ENCODE measurements around the gene CRYGB.
"Not testable (repeated sequence)": the region's sequence is repeated elsewhere in the genome, so short reads cannot be mapped to it uniquely, and the experiment has no call there.

Gene CRYGB

DNA sequence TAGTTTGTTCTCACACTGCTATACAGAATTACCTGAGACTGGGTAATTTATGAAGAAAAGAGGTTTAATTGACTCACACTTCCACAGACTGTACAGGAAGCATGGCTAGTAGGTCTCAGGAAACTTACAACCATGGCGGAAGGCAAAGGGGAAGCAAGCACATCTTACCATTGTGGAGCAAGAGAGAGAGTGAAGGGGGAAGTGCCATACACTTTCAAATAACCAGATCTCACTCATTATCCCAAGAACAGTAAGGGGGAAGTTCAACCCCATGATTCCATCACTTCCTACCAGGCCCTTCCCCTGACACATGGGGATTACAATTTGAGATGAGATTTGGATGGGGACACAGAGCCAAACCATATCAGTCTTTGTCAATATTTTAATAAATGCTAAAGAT is 5.0 kb upstream of the CRYGB start:
- in situ Hi-C loops (cut with MboI; ENCODE audit: low sequenced_read_pairs), result no loop called here

DNA sequence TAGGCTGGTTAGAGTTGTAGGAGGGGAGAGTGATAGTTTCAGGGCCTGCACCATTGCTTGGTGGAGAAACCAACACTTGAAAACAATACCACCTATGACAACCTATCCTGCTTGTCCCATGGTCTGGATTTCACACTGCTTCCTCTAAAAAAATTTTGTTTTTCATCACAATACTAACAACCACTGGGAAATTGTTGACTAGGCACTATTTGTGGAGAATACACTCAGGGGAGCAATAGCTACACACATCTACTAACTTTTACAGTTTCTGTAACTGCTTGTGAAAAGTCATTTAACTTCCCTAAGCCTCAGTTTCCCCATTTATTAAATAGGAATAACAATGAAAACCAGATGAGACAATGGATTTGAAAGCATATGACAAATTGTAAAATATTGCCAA is 4.1 kb upstream of the CRYGB start:
- in situ Hi-C loops (cut with MboI; ENCODE audit: low sequenced_read_pairs), result no loop called here

- in situ Hi-C loops (cut with MboI; ENCODE audit: low sequenced_read_pairs), result no loop called here
Observed at GRCh38 chr2:208148803-208149202, 2.8 kb upstream of the CRYGB start.

- in situ Hi-C loops (cut with MboI; ENCODE audit: low sequenced_read_pairs), result no loop called here
Observed at GRCh38 chr2:208147759-208148158, 1.8 kb upstream of the CRYGB start.

DNA sequence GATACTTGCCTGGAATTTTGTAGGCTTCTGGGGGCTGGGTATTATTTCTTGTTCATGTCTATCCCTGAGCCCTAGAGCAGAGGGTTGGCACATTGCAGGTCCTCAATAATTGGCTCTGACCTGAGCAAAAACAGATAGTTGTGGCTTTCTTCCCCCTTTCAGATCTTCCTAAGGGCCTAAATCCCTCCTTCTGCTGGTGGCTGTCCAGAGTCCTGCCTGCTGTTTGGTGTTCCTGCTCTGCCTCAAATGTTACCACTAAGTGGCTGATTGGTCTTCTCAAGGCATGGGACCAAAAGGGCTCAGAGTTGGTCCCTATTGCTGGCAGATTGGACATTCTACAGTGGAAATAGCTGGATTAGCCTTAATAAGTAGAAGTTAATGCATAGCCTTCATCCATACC is 1.1 kb upstream of the CRYGB start:
- in situ Hi-C loops (cut with MboI; ENCODE audit: low sequenced_read_pairs), result no loop called here

- in situ Hi-C loops (cut with MboI; ENCODE audit: low sequenced_read_pairs), result no loop called here
Observed at GRCh38 chr2:208142925-208143799, 2.8 kb downstream of the CRYGB start.

- in situ Hi-C loops (cut with MboI; ENCODE audit: low sequenced_read_pairs), result no loop called here
Observed at GRCh38 chr2:208142240-208142924, 3.6 kb downstream of the CRYGB start.

DNA sequence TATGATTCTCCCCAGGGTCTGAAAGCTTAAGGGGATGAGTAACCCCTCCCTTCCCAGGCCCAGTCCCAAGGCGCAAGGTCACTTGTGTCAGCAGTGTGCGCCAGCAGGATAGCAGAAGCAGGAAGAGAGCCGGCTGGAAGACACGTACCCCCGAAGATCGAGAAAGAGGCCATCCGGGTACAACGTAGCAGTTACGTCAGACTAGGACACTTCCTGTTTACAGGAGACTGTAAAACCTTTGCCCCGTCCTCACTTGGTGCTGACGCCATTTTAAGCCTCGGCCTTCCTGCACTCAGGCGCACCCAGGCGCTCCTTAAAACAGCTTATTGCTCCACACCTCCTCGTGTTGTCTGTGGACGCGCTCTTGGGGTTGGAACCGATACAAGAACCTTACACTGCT is 6.5 kb downstream of the CRYGB start:
- in situ Hi-C loops (cut with MboI; ENCODE audit: low sequenced_read_pairs), result no loop called here

GRCh38 chr2:208138334-208138733 is 7.6 kb downstream of the CRYGB start:
- in situ Hi-C loops (cut with MboI; ENCODE audit: low sequenced_read_pairs), result not testable (repeated sequence)

DNA sequence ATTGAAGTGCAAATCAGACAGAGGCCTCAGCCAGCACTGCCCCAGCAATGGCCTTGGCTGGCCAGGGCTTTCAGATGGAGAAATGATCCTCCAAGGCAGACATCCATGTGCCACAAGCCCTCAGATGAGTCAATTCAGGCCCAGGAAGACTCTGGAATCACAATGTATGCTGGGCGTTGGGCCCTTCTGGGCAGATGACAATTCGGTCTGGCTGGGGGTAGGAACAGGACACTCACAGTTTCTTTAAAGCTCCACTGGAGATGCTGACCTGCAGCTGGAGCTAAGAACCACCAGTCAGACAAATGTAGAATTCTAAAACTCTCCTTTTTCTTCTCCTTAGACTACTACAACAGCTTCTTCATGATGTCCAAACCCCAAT is 9.3 kb downstream of the CRYGB start:
- in situ Hi-C loops (cut with MboI; ENCODE audit: low sequenced_read_pairs), result no loop called here

- in situ Hi-C loops (cut with MboI; ENCODE audit: low sequenced_read_pairs), result no loop called here
Observed at GRCh38 chr2:208135794-208136715, 9.9 kb downstream of the CRYGB start.

DNA sequence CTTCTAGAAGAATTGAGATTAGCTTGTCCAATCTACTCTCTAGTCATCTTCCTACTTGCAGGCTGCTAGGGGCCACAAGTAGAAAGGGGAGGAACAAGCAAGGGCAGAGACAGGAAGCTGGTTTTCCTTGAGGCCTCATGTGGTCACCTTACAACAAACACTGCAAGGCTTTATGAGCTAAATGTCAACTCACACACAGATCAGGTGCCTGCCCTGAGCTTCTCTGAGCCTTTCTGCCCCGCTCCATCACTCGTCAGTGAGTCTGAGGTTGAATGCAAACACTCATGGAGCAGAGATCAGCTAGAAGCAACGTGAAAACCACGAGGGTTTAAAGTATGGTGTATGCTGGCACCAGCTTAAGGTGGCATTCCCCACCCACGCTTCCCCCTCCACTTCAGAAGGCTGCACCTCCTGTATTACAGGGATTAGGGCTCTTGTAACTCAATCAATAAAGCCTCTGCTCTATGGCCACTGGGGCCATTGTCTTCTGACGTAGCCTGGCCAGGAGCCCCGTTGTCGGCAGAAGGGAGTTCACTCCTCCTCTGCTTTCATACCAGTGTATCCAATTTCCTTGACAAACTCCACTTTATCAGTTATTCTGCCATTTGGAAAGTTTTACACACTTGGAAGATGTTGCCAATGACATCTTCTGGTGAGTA is 10.9 kb downstream of the CRYGB start:
- in situ Hi-C loops (cut with MboI; ENCODE audit: low sequenced_read_pairs), result no loop called here

DNA sequence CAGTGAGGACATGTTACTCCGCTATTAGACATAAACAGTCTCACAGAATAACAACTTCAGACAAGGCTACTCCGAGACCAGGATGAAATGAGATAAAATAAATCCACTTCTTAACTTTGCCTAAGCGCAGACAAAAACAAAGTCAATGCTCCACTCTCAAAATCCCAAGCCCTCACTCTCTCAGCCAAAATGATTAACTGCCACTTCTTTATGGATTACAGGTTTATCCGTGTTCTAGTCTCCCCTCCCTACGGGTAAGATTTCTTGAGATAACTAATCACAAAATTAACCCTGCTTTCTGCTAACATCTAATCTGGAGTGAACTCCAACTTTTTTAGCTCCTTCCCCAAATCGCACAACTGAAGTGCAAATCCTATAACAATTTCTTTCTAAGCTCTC is 15.2 kb downstream of the CRYGB start:
- in situ Hi-C loops (cut with MboI; ENCODE audit: low sequenced_read_pairs), result no loop called here

GRCh38 chr2:208129744-208130711 is 15.9 kb downstream of the CRYGB start, which contains the start of gene CRYGC:
CRYGC (minus strand) TSS chr2:208129828; CDS start chr2:208129792, 36 bp downstream.
- in situ Hi-C loops (cut with MboI; ENCODE audit: low sequenced_read_pairs), result no loop called here

DNA sequence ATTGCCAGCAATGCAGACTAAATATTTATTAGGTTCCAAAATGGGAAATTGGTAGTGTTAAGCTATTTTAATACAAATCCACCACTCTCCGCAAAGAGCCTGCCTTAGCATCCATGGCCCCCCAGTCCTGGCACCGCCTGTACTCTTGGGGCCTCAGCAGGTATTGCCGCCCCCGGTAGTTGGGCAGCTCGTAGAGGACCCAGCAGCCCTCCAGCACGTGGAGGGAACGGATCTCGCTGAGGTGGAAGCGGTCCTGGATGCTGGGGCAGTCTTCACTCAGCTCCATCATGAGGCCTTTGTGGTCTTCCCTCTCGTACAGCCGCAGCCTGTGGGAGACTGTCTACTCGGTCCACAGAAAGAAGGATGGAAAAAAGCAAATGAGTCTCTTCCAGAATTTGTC is 17.8 kb downstream of the CRYGB start:
- in situ Hi-C loops (cut with MboI; ENCODE audit: low sequenced_read_pairs), result no loop called here

DNA sequence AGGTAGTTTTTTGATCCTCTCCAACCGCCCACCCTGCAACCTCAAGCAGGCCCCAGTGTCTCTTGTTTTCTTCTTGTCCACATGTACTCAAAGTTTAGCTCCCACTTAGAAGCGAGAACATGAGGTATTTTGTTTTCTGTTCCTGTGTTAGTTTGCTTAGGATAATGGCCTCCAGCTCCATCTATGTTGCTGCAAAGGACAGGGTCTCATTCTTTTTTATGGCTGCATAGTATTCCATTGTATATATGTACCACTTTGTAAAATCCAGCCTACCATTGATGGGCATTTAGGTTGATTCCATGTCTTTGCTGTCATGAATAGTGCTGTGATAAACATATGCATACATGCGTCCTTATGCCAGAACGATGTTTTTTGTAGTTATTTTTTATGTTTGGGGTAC is 18.9 kb downstream of the CRYGB start:
- in situ Hi-C loops (cut with MboI; ENCODE audit: low sequenced_read_pairs), result no loop called here

DNA sequence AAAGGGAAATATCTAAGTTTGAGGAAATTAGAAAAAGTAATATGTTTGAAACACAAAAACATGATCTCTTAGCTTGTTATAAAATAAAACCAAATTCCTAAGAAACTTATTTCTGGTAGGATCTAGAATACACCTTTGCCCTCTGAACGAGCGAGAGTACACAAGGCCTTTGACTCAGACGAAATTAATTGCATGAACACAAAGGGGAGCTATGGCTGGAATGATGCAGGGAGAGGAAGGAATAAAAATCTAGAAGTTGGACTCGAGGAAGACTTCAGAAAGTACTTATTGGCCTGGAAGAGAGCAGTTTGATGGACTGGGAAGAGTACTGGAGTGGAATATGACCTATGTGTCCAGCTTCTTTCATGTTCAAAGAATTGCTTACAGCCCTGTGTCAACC is 20.7 kb downstream of the CRYGB start:
- in situ Hi-C loops (cut with MboI; ENCODE audit: low sequenced_read_pairs), result no loop called here

DNA sequence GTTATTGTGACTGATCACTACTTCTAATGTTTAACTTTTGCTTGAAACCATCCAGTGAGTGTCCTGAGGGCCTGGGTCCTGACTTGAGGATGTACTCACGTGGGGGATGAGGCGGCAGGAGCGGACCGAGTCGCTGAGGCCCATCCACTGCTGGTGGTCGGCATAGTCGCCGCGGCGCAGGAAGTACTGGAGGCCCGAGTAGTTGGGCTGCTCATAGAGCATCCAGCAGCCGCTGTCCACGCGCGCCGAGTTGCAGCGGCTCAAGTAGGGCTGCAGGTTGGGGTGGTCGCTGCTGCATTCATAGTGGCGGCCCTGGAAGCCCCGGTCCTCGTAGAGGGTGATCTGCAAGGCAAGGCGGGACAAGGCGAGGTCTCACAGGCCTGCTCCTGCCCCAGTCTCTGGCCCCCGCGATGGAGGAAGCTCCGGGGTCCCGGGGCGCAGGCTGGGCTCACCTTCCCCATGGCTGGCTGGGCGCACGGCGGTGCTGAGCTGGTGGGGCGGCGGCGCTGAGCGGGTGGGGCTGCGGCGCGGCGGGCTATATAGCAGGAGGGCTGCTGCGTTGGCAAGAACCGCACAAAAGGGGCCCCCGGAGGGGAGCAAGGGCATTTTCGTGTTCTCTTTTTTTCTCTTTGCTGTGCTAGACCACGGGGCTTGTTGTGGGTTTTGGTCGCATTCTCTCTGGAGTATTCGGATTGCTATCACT is 21.8 kb downstream of the CRYGB start, which contains the start of gene CRYGD:
Gene CRYGD, minus strand, starts transcription at position 512 of the 703 bp plus-strand sequence. Its CDS starts 51 bp downstream, at position 461.
- in situ Hi-C loops (cut with MboI; ENCODE audit: low sequenced_read_pairs), result not testable (repeated sequence)

- in situ Hi-C loops (cut with MboI; ENCODE audit: low sequenced_read_pairs), result no loop called here
Observed at GRCh38 chr2:208122248-208122647, 23.7 kb downstream of the CRYGB start.
